Endothelial cell of umbilical vein (primary cell): ENCODE data around the gene TRIM45. TPM values are rescaled to one million over a fixed set of nuclear protein-coding genes. Genes with fewer than 3 reads are reported as not detected.

Experiments used
- BruUV-seq: library from RNA; stranded (reverse); fragments of 400-500 nt; replicated peaks from 2 replicates; lab custom pipeline; 2021; lab: Mats Ljungman, UMichigan
- CTCF ChIA-PET: fragments of 300-600, 350-600 bp; sonication (Branson Sonifier 250); formaldehyde crosslinking; loops from one replicate; lab custom pipeline; 2021; ENCODE audit warnings: antibody characterized with exemption, inconsistent platforms; lab: Charles Lee
- POLR2A ChIA-PET: fragments of 300-600, 350-600 bp; sonication (Branson Sonifier 250); formaldehyde crosslinking; loops from one replicate; lab custom pipeline; 2021; ENCODE audit warnings: antibody characterized with exemption, inconsistent platforms; lab: Charles Lee
- DNase-seq: peaks from one replicate; pipeline ENCODE4 v3.0.0-alpha.2; 2011; ENCODE audit warnings: low read depth, low spot score
- FAIRE-seq: peaks from 2 replicates; lab custom pipeline; 2011; peaks lifted over from hg19 to GRCh38; lab: Jason Lieb, UNC
- H2AFZ ChIP-seq: 2 replicates; pipeline ENCODE4 v1.6.0; 2012; ENCODE audit warnings: low read depth, low read length, control low read depth, inconsistent platforms
- H3K27ac ChIP-seq: 2 replicates; pipeline ENCODE4 v1.5.1; 2011; ENCODE audit warnings: low read depth, mild to moderate bottlenecking, control low read depth, low read length, moderate library complexity; ENCODE audit not compliant: insufficient read depth
- H3K27me3 ChIP-seq, 2 experiments: 2 replicates each; pipeline versions ENCODE4 v1.6.0 to v1.6.1; 2011; ENCODE audit warnings: low read length in 2 of 2, mixed read lengths in 1 of 2; ENCODE audit not compliant: control insufficient read depth in 2 of 2, insufficient read depth in 2 of 2
- H3K36me3 ChIP-seq, 2 experiments: 2 replicates in 1 of 2; 3 replicates in 1 of 2; pipeline ENCODE4 v1.5.1; 2011; ENCODE audit warnings: low read length in 2 of 2, mild to moderate bottlenecking in 1 of 2, moderate library complexity in 1 of 2; ENCODE audit not compliant: control insufficient read depth in 2 of 2, insufficient read depth in 2 of 2; ENCODE audit errors: extremely low read depth in 1 of 2
- H3K4me1 ChIP-seq: 3 replicates; pipeline ENCODE4 v1.5.1; 2011; ENCODE audit warnings: mild to moderate bottlenecking, low read length; ENCODE audit not compliant: control insufficient read depth, insufficient read depth; ENCODE audit errors: extremely low read depth
- H3K4me2 ChIP-seq: 2 replicates; pipeline ENCODE4 v1.6.1; 2011; ENCODE audit warnings: low read length, control low read depth, mixed read lengths; ENCODE audit not compliant: insufficient read depth
- H3K4me3 ChIP-seq, 3 experiments: fragments of 200-600 bp in 1 of 3; sonication (generic), shearing (Covaris generic) in 1 of 3; replicated peaks in 1 of 3; 2 replicates each; pipeline ENCODE4 v1.5.1; 2011 to 2016; ENCODE audit warnings: control low read depth in 3 of 3, low read length in 3 of 3, mild to moderate bottlenecking in 2 of 3, inconsistent platforms in 1 of 3, low read depth in 1 of 3, moderate library complexity in 1 of 3; ENCODE audit not compliant: insufficient read depth in 1 of 3
- H3K79me2 ChIP-seq: 2 replicates; pipeline ENCODE4 v1.6.0; 2012; ENCODE audit warnings: low read length, inconsistent platforms; ENCODE audit not compliant: control insufficient read depth, insufficient read depth
- H3K9ac ChIP-seq: replicated peaks from 2 replicates; pipeline ENCODE3; 2011; ENCODE audit warnings: low read length, control low read depth; ENCODE audit not compliant: insufficient read depth; ENCODE audit errors: extremely low read depth
- H3K9me1 ChIP-seq: replicated peaks from 3 replicates; pipeline ENCODE4 v1.6.0; 2011; ENCODE audit warnings: mild to moderate bottlenecking, low read length; ENCODE audit not compliant: control insufficient read depth, insufficient read depth; ENCODE audit errors: extremely low read depth
- H3K9me3 ChIP-seq: replicated peaks from 2 replicates; pipeline ENCODE4 v1.5.1; 2012; ENCODE audit warnings: low read length, inconsistent platforms; ENCODE audit not compliant: control insufficient read depth, insufficient read depth
- H4K20me1 ChIP-seq: replicated peaks from 2 replicates; pipeline ENCODE3; 2011; ENCODE audit warnings: mild to moderate bottlenecking, low read length; ENCODE audit not compliant: control insufficient read depth, insufficient read depth; ENCODE audit errors: extremely low read depth
- CTCF ChIP-seq, 2 donors: IDR thresholded peaks; 1 replicate in 1 of 2; 2 replicates in 1 of 2; pipeline ENCODE4 v1.5.1; 2011; ENCODE audit warnings: low read length in 2 of 2, mild to moderate bottlenecking in 2 of 2, moderate library complexity in 2 of 2, control low read depth in 1 of 2, inconsistent platforms in 1 of 2, low read depth in 1 of 2; ENCODE audit not compliant: insufficient read depth in 1 of 2; ENCODE audit errors: extremely low read depth in 1 of 2
- EZH2 ChIP-seq: IDR thresholded peaks from 2 replicates; pipeline ENCODE4 v1.6.1; 2012; ENCODE audit warnings: borderline replicate concordance, low read depth, mild to moderate bottlenecking, moderate library complexity, low read length, inconsistent platforms; ENCODE audit not compliant: severe bottlenecking
- GATA2 ChIP-seq: IDR thresholded peaks from 2 replicates; pipeline ENCODE4 v1.7.0; 2011; ENCODE audit warnings: low read depth, mild to moderate bottlenecking, moderate library complexity, mixed read lengths, low read length; ENCODE audit not compliant: insufficient read length, insufficient read depth
- JUN ChIP-seq: IDR thresholded peaks from 2 replicates; pipeline ENCODE4 v1.6.1; 2011; ENCODE audit warnings: borderline replicate concordance, low read depth; ENCODE audit not compliant: insufficient read length, insufficient read depth
- MAX ChIP-seq: IDR thresholded peaks from 2 replicates; pipeline ENCODE4 v1.6.1; 2011; ENCODE audit not compliant: insufficient read depth, insufficient read length
- MYC ChIP-seq: IDR thresholded peaks from one replicate; pipeline ENCODE4 v1.6.1; 2011; ENCODE audit warnings: mild to moderate bottlenecking, low read depth, low read length
- dilution Hi-C: fragments of 300-500 bp; cut with MboI; formaldehyde crosslinking; loops from one replicate; pipeline ENCODE4 v1.15.0; 2019; ENCODE audit warnings: low sequenced_read_pairs; ENCODE audit not compliant: extremely low pct_ligation_motif_present
- intact Hi-C: fragments of 100-400 bp; cut with micrococcal nuclease; formaldehyde crosslinking; loops from one replicate; pipeline ENCODE4 v1.10.0; 2022
- polyA plus RNA-seq, 4 experiments: library from polyadenylated mRNA; depleted of rRNA in 3 of 4; stranded (reverse) in 3 of 4; unstranded in 1 of 4; fragments of >200 nt; gene quantifications; 2 replicates each; pipeline versions ENCODE4 v1.2.1 to v1.2.3, GENCODE V29; 2011 to 2012; ENCODE audit warnings: missing spikeins in 1 of 4
- total RNA-seq: library from RNA; stranded (reverse); gene quantifications from 2 replicates; pipeline ENCODE4 v1.2.3, GENCODE V29; 2021

TRIM45 gene
- total and polyA plus RNA-seq, 2 donors (not counting 3 experiments of a cell fraction or from before 2014, with no cell fraction given) = 2.9 to 3.1 TPM

GRCh38 chr1:117076648-117077047 is 44.9 kb downstream of the TRIM45 start:
- Histone ChIP-seq H4K20me1 (no peaks in the 10 kb centered on the region), H2AFZ (no peak overlapping the region), H3K27me3 (no peaks in the 10 kb centered on the region), H3K9me1 (no peaks in the 10 kb centered on the region), H3K4me3 (no peak overlapping the region), H3K9me3 (no peaks in the 10 kb centered on the region), H3K79me2 (no peaks in the 10 kb centered on the region), H3K27ac (peak overlapping the region; percentile 36), H3K4me1 (peaks cover 13% of the 10 kb centered on the region), H3K36me3 (peaks cover 3 to 8% of the 10 kb centered on the region in 2 experiments), H3K9ac (no peak overlapping the region), H3K4me2 (no peak overlapping the region)
- FAIRE-seq (no peak), DNase-seq (no peak)
- TF ChIP-seq MAX (no peak), EZH2 (no peak), JUN (no peak), CTCF (IDR thresholded peaks at IDR 0.05; ENCODE audit: extremely low read depth in 1 of 2, insufficient read depth in 1 of 2, low read depth in 1 of 2, low read length in 2 of 2) (no peak), MYC (no peak), GATA2 (no peak)
- dilution Hi-C loops (no loop called here), intact Hi-C loops (loop anchor here (1.0 kb wide), 3 partner anchors 9 to 45 kb away; partner anchors contain the start of gene TRIM45)
- CTCF ChIA-PET = interaction anchor here (0.9 to 1.5 kb wide), 9 partner anchors 9 to 208 kb away, joined by 3 to 33 read pairs (median 6); partner anchors contain the start of gene TTF2
- BruUV-seq = no TSS peak
- POLR2A ChIA-PET = no interaction called here
